NCI-H2196 treated with DMSO at 0.1 percent for 48 hours (cell line): ENCODE measurements around the gene HLA-DPB1.
"Not testable (repeated sequence)": the region's sequence is repeated elsewhere in the genome, so short reads cannot be mapped to it uniquely, and the experiment has no call there.

Experiments used
- DNase-seq: peaks from one replicate; lab custom pipeline; 2025; ENCODE audit not compliant: unreplicated experiment; lab: John Stamatoyannopoulos, UW

HLA-DPB1 gene

GRCh38 chr6:33075568-33076405 is at the start of gene HLA-DPB1:
Gene HLA-DPB1 (plus strand): TSS chr6:33075990. CDS start chr6:33076042, 52 bp downstream.
- no peak for DNase-seq

- DNase-seq = no peak
Observed at GRCh38 chr6:33028220-33028849, 47.5 kb upstream of the HLA-DPB1 start.

GRCh38 chr6:33029328-33030184 is 46.2 kb upstream of the HLA-DPB1 start:
- DNase-seq = no peak

- DNase-seq = no peak
Observed at GRCh38 chr6:33030245-33030644, 45.5 kb upstream of the HLA-DPB1 start.

- no peak for DNase-seq
Observed at GRCh38 chr6:33034554-33034953, 41.2 kb upstream of the HLA-DPB1 start.

- DNase-seq = no peak
Observed at GRCh38 chr6:33036535-33036934, 39.3 kb upstream of the HLA-DPB1 start.

GRCh38 chr6:33040157-33040556 is 35.6 kb upstream of the HLA-DPB1 start:
- DNase-seq = no peak

- no peak for DNase-seq
Observed at GRCh38 chr6:33049323-33050013, 26.3 kb upstream of the HLA-DPB1 start.

GRCh38 chr6:33050014-33050810 is 25.6 kb upstream of the HLA-DPB1 start:
- no peak for DNase-seq

GRCh38 chr6:33052627-33053026 is 23.2 kb upstream of the HLA-DPB1 start:
- DNase-seq = no peak

GRCh38 chr6:33053230-33053629 is 22.6 kb upstream of the HLA-DPB1 start:
- no peak for DNase-seq

GRCh38 chr6:33057222-33058150 is 18.3 kb upstream of the HLA-DPB1 start:
- DNase-seq = no peak

GRCh38 chr6:33061987-33062386 is 13.8 kb upstream of the HLA-DPB1 start:
- DNase-seq = no peak

- DNase-seq = not testable (repeated sequence)
Observed at GRCh38 chr6:33063435-33063834, 12.4 kb upstream of the HLA-DPB1 start.

GRCh38 chr6:33064723-33065122 is 11.1 kb upstream of the HLA-DPB1 start:
- no peak for DNase-seq

GRCh38 chr6:33065312-33065711 is 10.5 kb upstream of the HLA-DPB1 start:
- DNase-seq = no peak

- DNase-seq = no peak
Observed at GRCh38 chr6:33066917-33067521, 8.8 kb upstream of the HLA-DPB1 start.

GRCh38 chr6:33069021-33069738 is 6.6 kb upstream of the HLA-DPB1 start:
- no peak for DNase-seq
